Mucosa of stomach (tissue), 1 donor: ENCODE measurements around the gene TMEM63A.

Experiments used
- H3K27me3 ChIP-seq: one replicate; pipeline ENCODE4 v1.7.0; 2013; ENCODE audit warnings: mild to moderate bottlenecking, low read length; ENCODE audit not compliant: control insufficient read depth, insufficient read depth
- H3K36me3 ChIP-seq: one replicate; pipeline ENCODE4 v1.7.0; 2013; ENCODE audit warnings: low read length; ENCODE audit not compliant: control insufficient read depth, insufficient read depth
- H3K4me1 ChIP-seq: one replicate; pipeline ENCODE4 v1.7.0; 2013; ENCODE audit warnings: mild to moderate bottlenecking, low read length; ENCODE audit not compliant: control insufficient read depth, insufficient read depth
- H3K4me3 ChIP-seq: one replicate; pipeline ENCODE4 v1.7.0; 2013; ENCODE audit warnings: low read length
- H3K9ac ChIP-seq: one replicate; pipeline ENCODE4 v1.7.0; 2013; ENCODE audit warnings: mild to moderate bottlenecking, low read length, moderate library complexity
- H3K9me3 ChIP-seq: one replicate; pipeline ENCODE4 v1.7.0; 2013; ENCODE audit warnings: mild to moderate bottlenecking, low read length, moderate library complexity; ENCODE audit not compliant: control insufficient read depth
- donor health status: Pancreatic carcinoma.

The TMEM63A gene

GRCh38 chr1:225853441-225853840 lies 28.7 kb downstream of the TMEM63A start:
- H3K27me3 ChIP-seq, result no peaks in the 10 kb centered on the region
- no peak overlapping the region for H3K4me3 ChIP-seq
- H3K36me3 ChIP-seq, result peaks cover 35% of the 10 kb centered on the region
- H3K4me1 ChIP-seq, result peaks cover 15% of the 10 kb centered on the region
- H3K9me3 ChIP-seq, result no peaks in the 10 kb centered on the region
- H3K9ac ChIP-seq, result no peak overlapping the region

GRCh38 chr1:225852413-225853124 lies 29.6 kb downstream of the TMEM63A start:
- H3K4me1 ChIP-seq, result peaks cover 19% of the 10 kb centered on the region
- H3K9me3 ChIP-seq, result no peaks in the 10 kb centered on the region
- H3K27me3 ChIP-seq, result no peaks in the 10 kb centered on the region
- H3K9ac ChIP-seq, result no peak overlapping the region
- no peak overlapping the region for H3K4me3 ChIP-seq
- peaks cover 41% of the 10 kb centered on the region for H3K36me3 ChIP-seq

GRCh38 chr1:225851805-225852204 lies 30.4 kb downstream of the TMEM63A start:
- no peak overlapping the region for H3K4me3 ChIP-seq
- peaks cover 21% of the 10 kb centered on the region for H3K4me1 ChIP-seq
- no peak overlapping the region for H3K9ac ChIP-seq
- peaks cover 40% of the 10 kb centered on the region for H3K36me3 ChIP-seq
- H3K27me3 ChIP-seq, result no peaks in the 10 kb centered on the region
- no peaks in the 10 kb centered on the region for H3K9me3 ChIP-seq

GRCh38 chr1:225850370-225850769 lies 31.8 kb downstream of the TMEM63A start:
- Histone ChIP-seq H3K9ac (no peak overlapping the region), H3K36me3 (peaks cover 48% of the 10 kb centered on the region), H3K27me3 (no peaks in the 10 kb centered on the region), H3K4me1 (peaks cover 18% of the 10 kb centered on the region), H3K4me3 (no peak overlapping the region), H3K9me3 (no peaks in the 10 kb centered on the region)

GRCh38 chr1:225849925-225850324 lies 32.3 kb downstream of the TMEM63A start:
- Histone ChIP-seq H3K4me3 (no peak overlapping the region), H3K27me3 (no peaks in the 10 kb centered on the region), H3K9ac (no peak overlapping the region), H3K4me1 (peaks cover 18% of the 10 kb centered on the region), H3K36me3 (peaks cover 46% of the 10 kb centered on the region), H3K9me3 (no peaks in the 10 kb centered on the region)

- no peaks in the 10 kb centered on the region for H3K27me3 ChIP-seq
- H3K4me3 ChIP-seq, result no peak overlapping the region
- peaks cover 18% of the 10 kb centered on the region for H3K4me1 ChIP-seq
- H3K9me3 ChIP-seq, result no peaks in the 10 kb centered on the region
- peaks cover 31% of the 10 kb centered on the region for H3K36me3 ChIP-seq
- H3K9ac ChIP-seq, result no peak overlapping the region
Observed at GRCh38 chr1:225848030-225848955, 33.9 kb downstream of the TMEM63A start.

- Histone ChIP-seq H3K36me3 (peaks cover 24% of the 10 kb centered on the region), H3K4me1 (peaks cover 18% of the 10 kb centered on the region)
Observed at GRCh38 chr1:225847610-225848009, 34.6 kb downstream of the TMEM63A start.

GRCh38 chr1:225846331-225847310 lies 35.6 kb downstream of the TMEM63A start:
- Histone ChIP-seq H3K9ac (no peak overlapping the region), H3K36me3 (peaks cover 21% of the 10 kb centered on the region), H3K9me3 (no peaks in the 10 kb centered on the region), H3K4me1 (peaks cover 18% of the 10 kb centered on the region), H3K27me3 (no peaks in the 10 kb centered on the region), H3K4me3 (no peak overlapping the region)

More at GRCh38 chr1:225847610-225848009, 34.6 kb downstream of the TMEM63A start:
- no peak overlapping the region for H3K9ac ChIP-seq
- H3K9me3 ChIP-seq, result no peaks in the 10 kb centered on the region
- no peaks in the 10 kb centered on the region for H3K27me3 ChIP-seq
- H3K4me3 ChIP-seq, result no peak overlapping the region

GRCh38 chr1:225845571-225846259 lies 36.5 kb downstream of the TMEM63A start:
- no peak overlapping the region for H3K9ac ChIP-seq
- H3K9me3 ChIP-seq, result no peaks in the 10 kb centered on the region
- no peaks in the 10 kb centered on the region for H3K27me3 ChIP-seq
- H3K4me1 ChIP-seq, result peaks cover 18% of the 10 kb centered on the region
- no peak overlapping the region for H3K4me3 ChIP-seq
- peaks cover 21% of the 10 kb centered on the region for H3K36me3 ChIP-seq

GRCh38 chr1:225845097-225845496 lies 37.1 kb downstream of the TMEM63A start:
- Histone ChIP-seq H3K9me3 (no peaks in the 10 kb centered on the region), H3K9ac (no peak overlapping the region), H3K4me3 (no peak overlapping the region), H3K36me3 (peaks cover 21% of the 10 kb centered on the region), H3K27me3 (no peaks in the 10 kb centered on the region), H3K4me1 (peaks cover 18% of the 10 kb centered on the region)
